ENCODE results near the gene YARS2. TPM values are rescaled to one million over a fixed set of nuclear protein-coding genes. Genes with fewer than 3 reads are reported as not detected.

Gene YARS2
- total RNA-seq, 4 donors from 2014 or later: 1.5 to 19.9 (median 10.5) TPM

- no peak overlapping the region for H3K27ac ChIP-seq
- peaks cover 11 to 24% (median 18%) of the 10 kb centered on the region in 4 donors for H3K4me1 ChIP-seq
- H3K27me3 ChIP-seq: no peaks in the 10 kb centered on the region
- WGBS, 2 donors (ENCODE audit: low coverage in 1 of 2): 88% methylated on average over 3 of the region's 3 CpGs; no CpG with 5 or more reads in 1 of the 2 donors
- DNase-seq: no peak
- in situ Hi-C loops (cut with MboI; ENCODE audit: low pct_ligation_motif_present in 1 of 4, low pct_unique_long_range_greater_than_20kb in 1 of 4, low sequenced_read_pairs in 3 of 4): loop anchor here in 3 of 4 donors (10.0 to 25.0 kb wide), 3 partner anchors 155 to 1268 kb away; partner anchors contain the start of gene ALG10 (in 2 of the 3)
- H3K36me3 ChIP-seq: peaks cover 0 to 5% (median 0%) of the 10 kb centered on the region in 4 donors
- intact Hi-C loops (cut with DNase I; ENCODE audit: low total_unique reads): loop anchor here (5.0 kb wide), 1 partner anchor 1265 kb away; the partner anchor contains the start of gene ALG10
- no peak overlapping the region for H3K4me3 ChIP-seq
- no peak for TF ChIP-seq POLR2AphosphoS5 (IDR thresholded peaks at IDR 0.05)
- TF ChIP-seq, protein P1, sequence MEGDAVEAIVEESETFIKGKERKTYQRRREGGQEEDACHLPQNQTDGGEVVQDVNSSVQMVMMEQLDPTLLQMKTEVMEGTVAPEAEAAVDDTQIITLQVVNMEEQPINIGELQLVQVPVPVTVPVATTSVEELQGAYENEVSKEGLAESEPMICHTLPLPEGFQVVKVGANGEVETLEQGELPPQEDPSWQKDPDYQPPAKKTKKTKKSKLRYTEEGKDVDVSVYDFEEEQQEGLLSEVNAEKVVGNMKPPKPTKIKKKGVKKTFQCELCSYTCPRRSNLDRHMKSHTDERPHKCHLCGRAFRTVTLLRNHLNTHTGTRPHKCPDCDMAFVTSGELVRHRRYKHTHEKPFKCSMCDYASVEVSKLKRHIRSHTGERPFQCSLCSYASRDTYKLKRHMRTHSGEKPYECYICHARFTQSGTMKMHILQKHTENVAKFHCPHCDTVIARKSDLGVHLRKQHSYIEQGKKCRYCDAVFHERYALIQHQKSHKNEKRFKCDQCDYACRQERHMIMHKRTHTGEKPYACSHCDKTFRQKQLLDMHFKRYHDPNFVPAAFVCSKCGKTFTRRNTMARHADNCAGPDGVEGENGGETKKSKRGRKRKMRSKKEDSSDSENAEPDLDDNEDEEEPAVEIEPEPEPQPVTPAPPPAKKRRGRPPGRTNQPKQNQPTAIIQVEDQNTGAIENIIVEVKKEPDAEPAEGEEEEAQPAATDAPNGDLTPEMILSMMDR (IDR thresholded peaks at IDR 0.05): no peak
- TF ChIP-seq POLR2A (IDR thresholded peaks at IDR 0.05): no peak
- TF ChIP-seq EP300 (IDR thresholded peaks at IDR 0.05; ENCODE audit: low read depth): no peak
- H3K9me3 ChIP-seq: no peaks in the 10 kb centered on the region
Observed at GRCh38 chr12:32757157-32757556, 1.5 kb upstream of the YARS2 start.

DNA sequence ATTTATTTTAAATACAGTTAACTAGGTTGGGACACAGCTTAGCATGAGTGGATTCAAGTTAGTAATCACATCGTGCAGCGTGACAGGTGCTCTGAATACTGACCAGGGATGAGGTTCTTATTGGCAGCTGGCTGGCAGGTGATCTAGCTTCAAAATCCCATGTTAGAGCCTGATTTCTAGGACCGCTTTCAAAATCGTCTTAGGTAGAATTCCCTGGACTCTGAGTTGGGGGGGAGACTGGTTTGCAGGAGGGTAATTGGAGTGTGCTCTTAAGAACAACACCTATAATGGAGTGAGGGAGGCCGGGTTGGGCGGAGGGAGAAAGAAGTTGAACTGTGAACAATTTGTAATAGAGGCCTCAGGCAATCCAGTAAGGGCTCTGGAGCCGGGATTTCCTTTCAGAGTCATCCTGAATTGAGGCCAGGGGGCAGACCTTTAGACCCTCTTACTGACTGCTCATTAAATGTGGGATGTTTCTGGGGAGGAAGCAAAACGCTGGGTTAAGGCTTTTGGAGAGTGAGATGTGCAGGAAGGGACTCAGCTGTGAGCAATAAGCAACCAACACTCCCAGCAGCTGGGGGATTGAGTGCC lies 874 bp upstream of the YARS2 start:
- in situ Hi-C loops (cut with MboI; ENCODE audit: low pct_ligation_motif_present in 1 of 4, low pct_unique_long_range_greater_than_20kb in 1 of 4, low sequenced_read_pairs in 3 of 4) (loop anchor here in 3 of 4 donors (10.0 to 25.0 kb wide), 3 partner anchors 156 to 1268 kb away; partner anchors contain the start of gene ALG10 (in 2 of the 3)), intact Hi-C loops (cut with DNase I; ENCODE audit: low total_unique reads) (loop anchor here (5.0 kb wide), 1 partner anchor 1266 kb away; the partner anchor contains the start of gene ALG10)
- TF ChIP-seq POLR2A (IDR thresholded peaks at IDR 0.05): no peak
- H3K36me3 ChIP-seq: peaks cover 0 to 5% (median 0%) of the 10 kb centered on the region in 4 donors
- H3K27ac ChIP-seq: peak overlapping the region; percentile 92 to 95 (median 94)
- DNase-seq: no peak
- peaks cover 11 to 24% (median 18%) of the 10 kb centered on the region in 4 donors for H3K4me1 ChIP-seq
- H3K27me3 ChIP-seq: no peaks in the 10 kb centered on the region
- WGBS, 2 donors (ENCODE audit: low coverage in 1 of 2): 30% methylated on average over 8 of the region's 8 CpGs; no CpG with 5 or more reads in 1 of the 2 donors
- peak overlapping the region in 2 of 4 donors; percentile 94 to 99 for H3K4me3 ChIP-seq
- H3K9me3 ChIP-seq: no peaks in the 10 kb centered on the region

DNA sequence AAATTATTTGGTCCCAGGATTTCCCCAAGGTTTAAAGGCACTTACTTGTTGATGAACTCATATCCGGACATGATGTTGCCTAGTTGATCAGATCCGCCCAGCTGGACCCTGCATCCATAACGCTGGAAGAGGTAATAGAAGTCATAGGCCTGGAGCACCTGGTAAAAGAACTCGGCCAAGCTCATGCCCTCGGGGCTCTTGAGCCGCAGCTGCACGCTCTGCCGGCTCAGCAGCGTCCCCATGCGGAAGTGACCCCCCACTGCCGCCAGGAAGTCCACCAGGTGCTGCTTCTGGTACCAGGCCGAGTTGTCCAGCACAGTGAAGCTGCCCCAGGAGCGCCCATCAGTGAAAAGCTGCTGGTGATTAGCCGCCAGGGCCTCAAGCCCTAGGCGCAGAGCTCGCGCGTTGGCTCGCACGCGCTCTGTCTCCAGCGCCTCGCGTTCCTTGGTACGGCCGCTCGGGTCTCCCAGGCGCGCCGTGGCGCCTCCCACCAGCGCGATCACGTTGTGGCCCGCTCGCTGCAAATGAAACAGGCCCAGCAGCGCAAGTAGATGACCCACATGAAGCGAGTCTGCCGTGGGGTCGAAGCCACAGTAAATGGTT lies 545 bp downstream of the YARS2 start:
- Histone ChIP-seq H3K9me3 (no peaks in the 10 kb centered on the region), H3K36me3 (peaks cover 0 to 11% (median 3%) of the 10 kb centered on the region in 4 donors), H3K4me3 (peak overlapping the region; percentile 83 to 99 (median 96)), H3K4me1 (peaks cover 11 to 24% (median 18%) of the 10 kb centered on the region in 4 donors), H3K27ac (peak overlapping the region; percentile 92 to 95 (median 94)), H3K27me3 (no peaks in the 10 kb centered on the region)
- DNase-seq: peak; percentile 85
- in situ Hi-C loops (cut with MboI; ENCODE audit: low pct_ligation_motif_present in 1 of 4, low pct_unique_long_range_greater_than_20kb in 1 of 4, low sequenced_read_pairs in 3 of 4): loop anchor here in 3 of 4 donors (10.0 to 25.0 kb wide), 3 partner anchors 157 to 1270 kb away; partner anchors contain the start of gene ALG10 (in 2 of the 3)
- TF ChIP-seq POLR2A (IDR thresholded peaks at IDR 0.05): no peak
- no peak for TF ChIP-seq EP300 (IDR thresholded peaks at IDR 0.05; ENCODE audit: low read depth)
- peak in 1 of 3 donors; percentile 17 for TF ChIP-seq POLR2AphosphoS5 (IDR thresholded peaks at IDR 0.05)
- TF ChIP-seq, protein P1 (IDR thresholded peaks at IDR 0.05): peak; percentile 66 to 82 (median 77)
- intact Hi-C loops (cut with DNase I; ENCODE audit: low total_unique reads): loop anchor here (5.0 kb wide), 1 partner anchor 1267 kb away; the partner anchor contains the start of gene ALG10
- WGBS, 2 donors (ENCODE audit: low coverage in 1 of 2): 0% methylated on average over 2 to 25 of the region's 40 CpGs

- peak overlapping the region in 2 of 4 donors; percentile 94 to 99 for H3K4me3 ChIP-seq
- no peaks in the 10 kb centered on the region for H3K9me3 ChIP-seq
- 24 to 38% methylated on average over 2 of the region's 2 CpGs for WGBS, 2 donors (ENCODE audit: low coverage in 1 of 2)
- TF ChIP-seq POLR2AphosphoS5 (IDR thresholded peaks at IDR 0.05) (no peak), EP300 (IDR thresholded peaks at IDR 0.05; ENCODE audit: low read depth) (no peak), POLR2A (IDR thresholded peaks at IDR 0.05) (no peak)
- TF ChIP-seq, protein P1 (IDR thresholded peaks at IDR 0.05): no peak
- in situ Hi-C loops (cut with MboI; ENCODE audit: low pct_ligation_motif_present in 1 of 4, low pct_unique_long_range_greater_than_20kb in 1 of 4, low sequenced_read_pairs in 3 of 4): loop anchor here in 3 of 4 donors (10.0 to 25.0 kb wide), 3 partner anchors 158 to 1271 kb away; partner anchors contain the start of gene ALG10 (in 2 of the 3)
- intact Hi-C loops (cut with DNase I; ENCODE audit: low total_unique reads): no loop called here
- no peaks in the 10 kb centered on the region for H3K27me3 ChIP-seq
- no peak for DNase-seq
- H3K36me3 ChIP-seq: peaks cover 0 to 17% (median 7%) of the 10 kb centered on the region in 4 donors
- H3K4me1 ChIP-seq: peaks cover 11 to 24% (median 18%) of the 10 kb centered on the region in 4 donors
- peak overlapping the region in 3 of 4 donors; percentile 92 to 95 (median 95) for H3K27ac ChIP-seq
Observed at GRCh38 chr12:32754111-32754510, 1.6 kb downstream of the YARS2 start.

Measured in transverse colon (tissue), 4 donors.